Fibroblast of pulmonary artery (primary cell): ENCODE data around the gene SLC9A8.

Experiments used
- DNase-seq: peaks from one replicate; pipeline ENCODE4 v3.0.0-alpha.2; 2010; ENCODE audit warnings: low read depth
- H3K4me3 ChIP-seq: replicated peaks from 2 replicates; pipeline ENCODE4 v1.5.1; 2011; ENCODE audit warnings: low read depth, mild to moderate bottlenecking, control low read depth, low read length, moderate library complexity
- TF ChIP-seq, protein P1 (sequence below): IDR thresholded peaks from 2 replicates; pipeline ENCODE4 v1.5.1; 2011; ENCODE audit warnings: mild to moderate bottlenecking, control low read depth, low read length, inconsistent platforms; ENCODE audit errors: missing control alignments

SLC9A8 gene

DNA sequence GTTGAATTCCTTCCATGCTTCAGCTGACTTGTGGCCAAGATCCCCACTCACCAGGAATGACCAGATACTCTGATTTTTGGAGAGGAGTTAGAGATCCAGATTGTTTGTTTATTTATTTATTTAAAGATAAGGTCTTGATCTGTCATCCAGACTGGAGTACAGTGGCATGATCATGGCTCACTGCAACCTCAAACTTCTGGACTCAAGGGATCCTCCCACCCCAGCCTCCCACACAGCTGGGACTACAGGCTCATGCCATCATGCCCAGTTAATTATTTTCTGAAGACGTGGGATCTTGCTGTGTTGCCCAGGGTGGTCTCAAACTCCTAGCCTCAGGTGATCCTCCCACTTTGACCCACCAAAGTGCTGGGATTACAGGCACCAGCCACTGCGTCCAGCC lies 106.8 kb downstream of the SLC9A8 start:
- DNase-seq, result no peak
- TF ChIP-seq, protein P1, sequence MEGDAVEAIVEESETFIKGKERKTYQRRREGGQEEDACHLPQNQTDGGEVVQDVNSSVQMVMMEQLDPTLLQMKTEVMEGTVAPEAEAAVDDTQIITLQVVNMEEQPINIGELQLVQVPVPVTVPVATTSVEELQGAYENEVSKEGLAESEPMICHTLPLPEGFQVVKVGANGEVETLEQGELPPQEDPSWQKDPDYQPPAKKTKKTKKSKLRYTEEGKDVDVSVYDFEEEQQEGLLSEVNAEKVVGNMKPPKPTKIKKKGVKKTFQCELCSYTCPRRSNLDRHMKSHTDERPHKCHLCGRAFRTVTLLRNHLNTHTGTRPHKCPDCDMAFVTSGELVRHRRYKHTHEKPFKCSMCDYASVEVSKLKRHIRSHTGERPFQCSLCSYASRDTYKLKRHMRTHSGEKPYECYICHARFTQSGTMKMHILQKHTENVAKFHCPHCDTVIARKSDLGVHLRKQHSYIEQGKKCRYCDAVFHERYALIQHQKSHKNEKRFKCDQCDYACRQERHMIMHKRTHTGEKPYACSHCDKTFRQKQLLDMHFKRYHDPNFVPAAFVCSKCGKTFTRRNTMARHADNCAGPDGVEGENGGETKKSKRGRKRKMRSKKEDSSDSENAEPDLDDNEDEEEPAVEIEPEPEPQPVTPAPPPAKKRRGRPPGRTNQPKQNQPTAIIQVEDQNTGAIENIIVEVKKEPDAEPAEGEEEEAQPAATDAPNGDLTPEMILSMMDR, result no peak
- H3K4me3 ChIP-seq, result no peak overlapping the region

DNA sequence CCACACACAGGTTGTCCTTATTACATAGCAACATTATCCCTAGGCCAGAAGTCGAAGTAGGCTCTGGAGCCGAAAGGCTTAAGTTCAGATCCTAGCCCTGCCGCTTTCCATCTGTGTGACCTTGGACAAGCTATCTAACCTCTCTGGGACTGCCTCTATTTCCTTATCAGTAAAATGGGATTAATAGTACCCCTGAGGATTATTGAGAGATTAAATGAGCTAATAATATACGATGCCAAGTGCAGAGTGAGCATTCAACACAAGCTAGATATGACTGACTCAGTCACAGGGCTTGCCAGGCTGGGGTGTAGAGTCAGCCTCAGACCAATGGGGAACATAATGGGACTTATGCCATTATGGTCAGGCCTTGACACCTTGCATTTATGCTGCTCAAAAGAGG lies 111.6 kb downstream of the SLC9A8 start:
- TF ChIP-seq, protein P1, result no peak
- DNase-seq, result no peak
- H3K4me3 ChIP-seq, result no peak overlapping the region

- DNase-seq, result no peak
- TF ChIP-seq, protein P1, result no peak
- no peak overlapping the region for H3K4me3 ChIP-seq
These were observed 113.3 kb downstream of the SLC9A8 start for GRCh38 chr20:49925901-49926454.

GRCh38 chr20:49928411-49929141 lies 115.9 kb downstream of the SLC9A8 start:
- TF ChIP-seq, protein P1, result peak; percentile 86
- peak; percentile 91 for DNase-seq
- H3K4me3 ChIP-seq, result no peak overlapping the region

- no peak overlapping the region for H3K4me3 ChIP-seq
- TF ChIP-seq, protein P1, result no peak
- DNase-seq, result no peak
These were observed 116.5 kb downstream of the SLC9A8 start for GRCh38 chr20:49929142-49929494.

DNA sequence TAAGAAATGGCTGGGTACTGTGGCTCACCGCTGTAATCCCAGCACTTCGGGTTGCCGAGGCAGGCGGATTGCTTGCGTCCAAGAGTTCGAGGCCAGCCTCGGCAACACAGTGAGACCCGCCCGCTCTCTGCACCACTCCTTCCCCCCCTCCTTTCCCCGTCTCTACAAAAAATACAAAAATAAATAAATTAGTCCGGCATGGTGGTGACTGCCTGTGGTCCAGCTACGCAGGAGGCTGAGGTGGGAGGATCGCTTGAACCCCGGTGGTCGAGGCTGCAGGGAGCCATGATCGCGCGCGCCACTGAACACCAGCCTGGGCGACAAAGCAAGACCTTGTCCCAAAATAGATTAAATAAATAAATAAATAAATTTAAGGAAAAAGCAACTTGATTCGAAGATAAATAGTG lies 123.1 kb downstream of the SLC9A8 start:
- no peak for DNase-seq
- TF ChIP-seq, protein P1, result no peak
- peak overlapping the region; percentile 85 for H3K4me3 ChIP-seq
